Pancreas (tissue), 10 donors: Measurements from ENCODE around the gene CCDC144A. TPM values are rescaled to one million over a fixed set of nuclear protein-coding genes. Genes with fewer than 3 reads are reported as not detected.
A peak's percentile ranks its signal among the peaks of the same experiment; 100 is the strongest.
"Not testable (repeated sequence)": the region's sequence is repeated elsewhere in the genome, so short reads cannot be mapped to it uniquely, and the experiment has no call there.

Experiments used
- ATAC-seq, 4 donors: fragments of 200-7000 bp; cut with Tn5 transposase; one replicate each; pipeline versions ENCODE4 v1.8.0 to v1.9.1; 2020; ENCODE audit warnings: mild to moderate bottlenecking in 4 of 4, moderate library complexity in 4 of 4
- DNase-seq, 6 donors: peaks; one replicate each; pipeline ENCODE4 v3.0.0-alpha.2; 2020
- FAIRE-seq: peaks from 2 replicates; lab custom pipeline; 2012; peaks lifted over from hg19 to GRCh38; lab: Jason Lieb, UNC
- H3K27ac ChIP-seq, 4 donors: fragments of 200-600 bp; sonication (generic); 1 replicate in 3 of 4; 2 replicates in 1 of 4; pipeline versions ENCODE4 v1.5.0 to v1.8.0; 2020
- H3K27me3 ChIP-seq, 4 donors: fragments of 200-600 bp; one replicate each; pipeline ENCODE4 v1.8.0; 2021
- H3K36me3 ChIP-seq, 3 donors: fragments of 200-600 bp; sonication (generic) in 1 of 3; one replicate each; pipeline versions ENCODE4 v1.5.0 to v1.8.0; 2020 to 2021
- H3K4me1 ChIP-seq, 3 donors: fragments of 200-600 bp; one replicate each; pipeline ENCODE4 v1.8.0; 2021
- H3K4me3 ChIP-seq, 4 donors: fragments of 200-600 bp; sonication (generic) in 2 of 4; one replicate each; pipeline versions ENCODE4 v1.5.0 to v1.8.0; 2020 to 2021
- H3K9me3 ChIP-seq, 4 donors: fragments of 200-600 bp; one replicate each; pipeline ENCODE4 v1.8.0; 2021
- CTCF ChIP-seq, 4 donors: fragments of 200-600 bp; sonication (generic) in 3 of 4; IDR thresholded peaks; one replicate each; pipeline versions ENCODE4 v1.5.0 to v1.8.0; 2021; ENCODE audit warnings: antibody characterized with exemption in 4 of 4
- WGBS, 2 donors: extraction: QIAGEN DNeasy Blood & Tissue Kit; methylation state at CpG; one replicate each; pipeline ENCODE4 v1.1.7; 2013; 5-methylcytosine and 5-hydroxymethylcytosine counted together
- intact Hi-C, 3 donors: fragments of 100-400 bp; cut with DNase I; formaldehyde crosslinking; loops; one replicate each; pipeline versions ENCODE4 v1.11.1 to v1.14.2; 2022
- polyA plus RNA-seq, 2 donors: library from polyadenylated mRNA; stranded (reverse); fragments of 200-250 nt; gene quantifications; one replicate each; pipeline ENCODE4 v1.2.3, GENCODE V29; 2013
- total RNA-seq, 6 donors: library from RNA; stranded (reverse); fragmentation: NEBNext Ultra II Directional in 4 of 6; extraction: Animal tissue kit (Norgen Biotek cat#: 25700) in 4 of 6; gene quantifications; one replicate each; pipeline versions ENCODE4 v1.2.1 to v1.2.4, GENCODE V29; 2021 to 2023
- donor health status: healthy with polysubstance abuse.
- donor health status: DM: no; HTN: no; CAD: no; lungs with moderate emphysema.
- donor health status: DM: no; HTN: no; CAD: no.
- donor health status: control.
- donor health status: control.
- donor health status: Bipolar disorder and iron deficiency.
- donor health status: DM: yes; HTN: yes; CAD: no.
- donor health status: DM: no; HTN: no; CAD: no.
- donor health status: DM: no; HTN: no; CAD: no.
- donor health status: DM: yes; HTN: yes; CAD: no.

Gene CCDC144A
- total RNA-seq (10 to 100 TPM in 1 of 6 donors, 1 to 10 TPM in 3, under 1 TPM in 2; 0.28 to 10.3 (median 2.8) TPM), polyA plus RNA-seq (1 to 10 TPM in 1 of 2 donors, under 1 TPM in 1; 0.70 to 2.5 TPM)

- H3K27me3 ChIP-seq, H3K9me3 ChIP-seq, H3K27ac ChIP-seq, FAIRE-seq, H3K4me3 ChIP-seq, intact Hi-C loops, H3K36me3 ChIP-seq, H3K4me1 ChIP-seq: not testable (repeated sequence)
- peak in 3 of 6 donors; percentile 32 to 77 (median 58) for DNase-seq
- TF ChIP-seq CTCF (IDR thresholded peaks at IDR 0.05): peak in 3 of 4 donors; percentile 20 to 48 (median 37)
- 59 to 63% methylated on average over 17 to 33 of the region's 33 CpGs for WGBS, 2 donors
- peak in 2 of 4 donors; percentile 46 to 93 for ATAC-seq
Observed at GRCh38 chr17:16689731-16690281, at the start of gene CCDC144A. Gene CCDC144A, plus strand, starts transcription at chr17:16690241. Its CDS starts 160 bp downstream, at chr17:16690401.

- intact Hi-C loops: no loop called here
- FAIRE-seq: no peak
- no peak for TF ChIP-seq CTCF (IDR thresholded peaks at IDR 0.05)
- H3K4me3 ChIP-seq: no peak overlapping the region
- 91 to 96% methylated on average over 3 of the region's 3 CpGs for WGBS, 2 donors
- no peak for ATAC-seq
- no peaks in the 10 kb centered on the region for H3K9me3 ChIP-seq
- no peak overlapping the region for H3K27ac ChIP-seq
- no peak for DNase-seq
- H3K36me3 ChIP-seq: no peaks in the 10 kb centered on the region
- H3K4me1 ChIP-seq: peaks cover 0 to 7% (median 4%) of the 10 kb centered on the region in 3 donors
- H3K27me3 ChIP-seq: no peaks in the 10 kb centered on the region
Observed at GRCh38 chr17:16649585-16649984, 40.5 kb upstream of the CCDC144A start.

- no peak for DNase-seq
Observed at GRCh38 chr17:16652252-16652651, 37.8 kb upstream of the CCDC144A start.

GRCh38 chr17:16652847-16653366 is 37.1 kb upstream of the CCDC144A start:
- H3K4me1 ChIP-seq: peaks cover 0 to 7% (median 4%) of the 10 kb centered on the region in 3 donors
- TF ChIP-seq CTCF (IDR thresholded peaks at IDR 0.05): no peak
- H3K36me3 ChIP-seq: no peaks in the 10 kb centered on the region
- peak overlapping the region; percentile 35 to 63 (median 48) for H3K4me3 ChIP-seq
- ATAC-seq: peak in 1 of 4 donors; percentile 22
- intact Hi-C loops: no loop called here
- no peak for FAIRE-seq
- 4 to 5% methylated on average over 7 to 8 of the region's 8 CpGs for WGBS, 2 donors
- no peaks in the 10 kb centered on the region for H3K9me3 ChIP-seq
- no peak for DNase-seq
- peak overlapping the region; percentile 86 to 92 (median 87) for H3K27ac ChIP-seq
- H3K27me3 ChIP-seq: no peaks in the 10 kb centered on the region

More at GRCh38 chr17:16652252-16652651, 37.8 kb upstream of the CCDC144A start:
- ATAC-seq (no peak), FAIRE-seq (no peak)
- Histone ChIP-seq H3K36me3 (no peaks in the 10 kb centered on the region), H3K9me3 (no peaks in the 10 kb centered on the region), H3K4me1 (peaks cover 0 to 7% (median 4%) of the 10 kb centered on the region in 3 donors), H3K27me3 (no peaks in the 10 kb centered on the region), H3K27ac (no peak overlapping the region), H3K4me3 (peak overlapping the region in 1 of 4 donors; percentile 63)
- intact Hi-C loops: no loop called here
- 85 to 88% methylated on average over 4 of the region's 4 CpGs for WGBS, 2 donors
- TF ChIP-seq CTCF (IDR thresholded peaks at IDR 0.05): no peak
